ENCODE data around the gene MAPKAP1. TPM values are rescaled to one million over a fixed set of nuclear protein-coding genes. Genes with fewer than 3 reads are reported as not detected.

The MAPKAP1 gene
- total and polyA plus RNA-seq, 2 of the 13 experiments (the other 11 are each of a cell fraction or from before 2014, with no cell fraction given) = 45.0 to 64.3 TPM

DNA sequence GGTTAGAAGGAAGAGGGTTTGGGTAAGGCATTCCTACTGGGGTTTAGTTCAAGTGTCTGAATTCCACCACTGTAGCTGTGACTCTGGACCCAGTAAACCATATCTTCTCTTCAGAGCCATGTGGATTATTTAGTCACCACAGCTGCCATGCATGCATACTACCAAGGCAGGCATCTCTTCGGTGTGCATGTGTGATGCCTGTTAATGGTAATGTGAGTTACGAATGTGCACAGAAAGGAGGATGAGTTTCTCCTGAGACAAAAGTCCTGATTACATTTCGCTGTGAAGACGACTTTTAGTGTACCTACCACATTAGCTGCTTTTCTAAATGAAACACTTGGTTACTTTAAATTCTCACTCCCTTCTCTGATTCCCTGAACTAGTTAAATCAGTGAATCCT lies 49.5 kb upstream of the MAPKAP1 start:
- H3K9me3 ChIP-seq (ENCODE audit: low read length) = no peaks in the 10 kb centered on the region
- intact Hi-C loops (cut with micrococcal nuclease; ENCODE audit: unreplicated experiment) = no loop called here
- no peak for FAIRE-seq

More for the DNA sequence above, 49.5 kb upstream of the MAPKAP1 start:
- Histone ChIP-seq H3K9ac (ENCODE audit: insufficient read depth, low read depth, low read length) (no peak overlapping the region), H2AFZ (ENCODE audit: low read length) (no peak overlapping the region), H4K20me1 (ENCODE audit: insufficient read depth, low read length) (no peaks in the 10 kb centered on the region), H3K36me3 (replicated peaks in 1 of 2; ENCODE audit: control insufficient read depth in 1 of 2, insufficient read depth in 2 of 2, low read length in 2 of 2) (no peaks in the 10 kb centered on the region; a peak in 1 of 5 replicates), H3K27ac (ENCODE audit: extremely low read length, insufficient read depth, low read length) (no peak overlapping the region), H3K4me2 (ENCODE audit: low read depth, low read length) (no peak overlapping the region), H3K79me2 (ENCODE audit: insufficient read depth, low read length) (no peaks in the 10 kb centered on the region), H3K27me3 (ENCODE audit: control insufficient read depth in 1 of 2, insufficient read depth in 2 of 2, low read length in 2 of 2) (no peaks in the 10 kb centered on the region), H3K4me3 (replicated peaks in 1 of 3; ENCODE audit: insufficient read depth in 1 of 3, low read depth in 2 of 3, low read length in 3 of 3) (no peak overlapping the region), H3K4me1 (ENCODE audit: insufficient read depth, low read length) (peaks cover 37% of the 10 kb centered on the region)
- ATAC-seq = no peak
- in situ Hi-C loops (cut with HindIII; ENCODE audit: extremely low pct_ligation_motif_present, low pct_unique_long_range_greater_than_20kb) = no loop called here
- no peak for DNase-seq (ENCODE audit: low spot score)
- POLR2A ChIA-PET = no interaction called here
- TF ChIP-seq ZNF337 (CRISPR knock-in tag; IDR thresholded peaks at IDR 0.05; ENCODE audit: borderline replicate concordance, low read depth) = no peak
- TF ChIP-seq ZNF713 (CRISPR knock-in tag; IDR thresholded peaks at IDR 0.05) = no peak
- TF ChIP-seq ZNF441 (CRISPR knock-in tag; IDR thresholded peaks at IDR 0.05; ENCODE audit: borderline replicate concordance) = no peak
- TF ChIP-seq REXO4 (CRISPR knock-in tag; IDR thresholded peaks at IDR 0.05; ENCODE audit: borderline replicate concordance) = no peak
- no peak for TF ChIP-seq SIX1 (CRISPR knock-in tag; IDR thresholded peaks at IDR 0.05; ENCODE audit: borderline replicate concordance)
- TF ChIP-seq ZNF263 (CRISPR knock-in tag; IDR thresholded peaks at IDR 0.05) = no peak
- no peak for TF ChIP-seq NR1H2 (CRISPR knock-in tag; IDR thresholded peaks at IDR 0.05; ENCODE audit: borderline replicate concordance, low read depth)
- TF ChIP-seq, protein P1, sequence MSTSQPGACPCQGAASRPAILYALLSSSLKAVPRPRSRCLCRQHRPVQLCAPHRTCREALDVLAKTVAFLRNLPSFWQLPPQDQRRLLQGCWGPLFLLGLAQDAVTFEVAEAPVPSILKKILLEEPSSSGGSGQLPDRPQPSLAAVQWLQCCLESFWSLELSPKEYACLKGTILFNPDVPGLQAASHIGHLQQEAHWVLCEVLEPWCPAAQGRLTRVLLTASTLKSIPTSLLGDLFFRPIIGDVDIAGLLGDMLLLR (CRISPR knock-in tag; IDR thresholded peaks at IDR 0.05) = no peak
- TF ChIP-seq, protein P2, sequence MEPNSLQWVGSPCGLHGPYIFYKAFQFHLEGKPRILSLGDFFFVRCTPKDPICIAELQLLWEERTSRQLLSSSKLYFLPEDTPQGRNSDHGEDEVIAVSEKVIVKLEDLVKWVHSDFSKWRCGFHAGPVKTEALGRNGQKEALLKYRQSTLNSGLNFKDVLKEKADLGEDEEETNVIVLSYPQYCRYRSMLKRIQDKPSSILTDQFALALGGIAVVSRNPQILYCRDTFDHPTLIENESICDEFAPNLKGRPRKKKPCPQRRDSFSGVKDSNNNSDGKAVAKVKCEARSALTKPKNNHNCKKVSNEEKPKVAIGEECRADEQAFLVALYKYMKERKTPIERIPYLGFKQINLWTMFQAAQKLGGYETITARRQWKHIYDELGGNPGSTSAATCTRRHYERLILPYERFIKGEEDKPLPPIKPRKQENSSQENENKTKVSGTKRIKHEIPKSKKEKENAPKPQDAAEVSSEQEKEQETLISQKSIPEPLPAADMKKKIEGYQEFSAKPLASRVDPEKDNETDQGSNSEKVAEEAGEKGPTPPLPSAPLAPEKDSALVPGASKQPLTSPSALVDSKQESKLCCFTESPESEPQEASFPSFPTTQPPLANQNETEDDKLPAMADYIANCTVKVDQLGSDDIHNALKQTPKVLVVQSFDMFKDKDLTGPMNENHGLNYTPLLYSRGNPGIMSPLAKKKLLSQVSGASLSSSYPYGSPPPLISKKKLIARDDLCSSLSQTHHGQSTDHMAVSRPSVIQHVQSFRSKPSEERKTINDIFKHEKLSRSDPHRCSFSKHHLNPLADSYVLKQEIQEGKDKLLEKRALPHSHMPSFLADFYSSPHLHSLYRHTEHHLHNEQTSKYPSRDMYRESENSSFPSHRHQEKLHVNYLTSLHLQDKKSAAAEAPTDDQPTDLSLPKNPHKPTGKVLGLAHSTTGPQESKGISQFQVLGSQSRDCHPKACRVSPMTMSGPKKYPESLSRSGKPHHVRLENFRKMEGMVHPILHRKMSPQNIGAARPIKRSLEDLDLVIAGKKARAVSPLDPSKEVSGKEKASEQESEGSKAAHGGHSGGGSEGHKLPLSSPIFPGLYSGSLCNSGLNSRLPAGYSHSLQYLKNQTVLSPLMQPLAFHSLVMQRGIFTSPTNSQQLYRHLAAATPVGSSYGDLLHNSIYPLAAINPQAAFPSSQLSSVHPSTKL (CRISPR knock-in tag; IDR thresholded peaks at IDR 0.05) = no peak
- TF ChIP-seq ZBTB1 (CRISPR knock-in tag; IDR thresholded peaks at IDR 0.05; ENCODE audit: borderline replicate concordance) = no peak
- TF ChIP-seq ZFP36L1 (CRISPR knock-in tag; IDR thresholded peaks at IDR 0.05) = no peak
- TF ChIP-seq ZKSCAN8 (CRISPR knock-in tag; IDR thresholded peaks at IDR 0.05; ENCODE audit: borderline replicate concordance) = no peak
- no peak for TF ChIP-seq GFI1 (CRISPR knock-in tag; IDR thresholded peaks at IDR 0.05; ENCODE audit: borderline replicate concordance)
- TF ChIP-seq REL (CRISPR knock-in tag; conservative IDR thresholded peaks at IDR 0.05) = no peak
- TF ChIP-seq MYNN (CRISPR knock-in tag; IDR thresholded peaks at IDR 0.05; ENCODE audit: low read depth) = no peak
- TF ChIP-seq ATF7 (IDR thresholded peaks at IDR 0.05) = no peak
- TF ChIP-seq ATF7 (CRISPR knock-in tag; IDR thresholded peaks at IDR 0.05) = no peak
- WGBS (ENCODE audit: low lambda C conversion rate) = 93% methylated on average over 4 of the region's 4 CpGs
- no TSS peak for BruUV-seq (replicated peaks)
- CTCF ChIA-PET (ENCODE audit: low intra/inter-chr PET ratio, low total read pairs) = no interaction called here

Measured in HepG2 (cell line).